Forelimb muscle (tissue), 1 donor: ENCODE results near the gene SPATA17. TPM values are rescaled to one million over a fixed set of nuclear protein-coding genes. Genes with fewer than 3 reads are reported as not detected.

Experiments
- DNase-seq: peaks from one replicate; pipeline ENCODE4 v3.0.0-alpha.2; 2013; ENCODE audit warnings: low read depth
- polyA plus RNA-seq: library from polyadenylated mRNA; unstranded; fragments of 120-200 nt; gene quantifications from one replicate; pipeline ENCODE4 v1.2.1, GENCODE V29; 2013; ENCODE audit not compliant: insufficient read length

The SPATA17 gene
- polyA plus RNA-seq, 1 donor, result 3.9 TPM

- DNase-seq, result no peak
Observed at GRCh38 chr1:217847643-217848042, 216.5 kb downstream of the SPATA17 start.

- DNase-seq, result no peak
Observed at GRCh38 chr1:217856342-217857034, 225.3 kb downstream of the SPATA17 start.

- DNase-seq, result no peak
Observed at GRCh38 chr1:217857061-217857460, 225.9 kb downstream of the SPATA17 start.

GRCh38 chr1:217861658-217862057 lies 230.5 kb downstream of the SPATA17 start:
- no peak for DNase-seq

- DNase-seq, result no peak
Observed at GRCh38 chr1:217867446-217867995, 236.4 kb downstream of the SPATA17 start.

GRCh38 chr1:217871955-217872354 lies 240.8 kb downstream of the SPATA17 start:
- DNase-seq, result no peak

- DNase-seq, result no peak
Observed at GRCh38 chr1:217875229-217875628, 244.1 kb downstream of the SPATA17 start.

GRCh38 chr1:217876401-217876800 lies 245.3 kb downstream of the SPATA17 start:
- DNase-seq, result no peak

GRCh38 chr1:217876896-217877295 lies 245.8 kb downstream of the SPATA17 start:
- DNase-seq, result no peak

GRCh38 chr1:217881131-217881543 lies 250.0 kb downstream of the SPATA17 start:
- no peak for DNase-seq

GRCh38 chr1:217881607-217882332 lies 250.6 kb downstream of the SPATA17 start:
- DNase-seq, result no peak

GRCh38 chr1:217885181-217885580 lies 254.0 kb downstream of the SPATA17 start:
- no peak for DNase-seq

- DNase-seq, result no peak
Observed at GRCh38 chr1:217888328-217888727, 257.2 kb downstream of the SPATA17 start.

GRCh38 chr1:217889401-217889800 lies 258.3 kb downstream of the SPATA17 start:
- DNase-seq, result no peak

- no peak for DNase-seq
Observed at GRCh38 chr1:217891966-217892365, 260.8 kb downstream of the SPATA17 start.

GRCh38 chr1:217892750-217893149 lies 261.6 kb downstream of the SPATA17 start:
- no peak for DNase-seq

GRCh38 chr1:217895841-217896240 lies 264.7 kb downstream of the SPATA17 start:
- DNase-seq, result no peak

- DNase-seq, result no peak
Observed at GRCh38 chr1:217896490-217896889, 265.3 kb downstream of the SPATA17 start.

GRCh38 chr1:217897100-217897499 lies 266.0 kb downstream of the SPATA17 start:
- no peak for DNase-seq

GRCh38 chr1:217899614-217900013 lies 268.5 kb downstream of the SPATA17 start:
- DNase-seq, result no peak

GRCh38 chr1:217907504-217907903 lies 276.4 kb downstream of the SPATA17 start:
- no peak for DNase-seq

- no peak for DNase-seq
Observed at GRCh38 chr1:217910203-217910602, 279.1 kb downstream of the SPATA17 start.

GRCh38 chr1:217910791-217911320 lies 279.7 kb downstream of the SPATA17 start:
- no peak for DNase-seq
